ENCODE results near the gene HNRNPR. TPM values are rescaled to one million over a fixed set of nuclear protein-coding genes. Genes with fewer than 3 reads are reported as not detected.
"Not testable (repeated sequence)": the region's sequence is repeated elsewhere in the genome, so short reads cannot be mapped to it uniquely, and the experiment has no call there.

The HNRNPR gene
- total RNA-seq, 4 donors from 2014 or later: 29.7 to 230 (median 116) TPM

- intact Hi-C loops (cut with DNase I; ENCODE audit: low total_unique reads): no loop called here
- no peaks in the 10 kb centered on the region for H3K9me3 ChIP-seq
- no peaks in the 10 kb centered on the region for H3K4me1 ChIP-seq
- DNase-seq: peak in 1 of 2 donors; percentile 20
- H3K27ac ChIP-seq: no peak overlapping the region
- no peaks in the 10 kb centered on the region for H3K27me3 ChIP-seq
- H3K4me3 ChIP-seq: no peak overlapping the region
- no peaks in the 10 kb centered on the region for H3K36me3 ChIP-seq
- TF ChIP-seq CTCF (IDR thresholded peaks at IDR 0.05) (no peak), POLR2A (IDR thresholded peaks at IDR 0.05) (no peak)
Measured at GRCh38 chr1:23273450-23274133, 70.5 kb downstream of the HNRNPR start.

GRCh38 chr1:23263380-23263887 is 80.7 kb downstream of the HNRNPR start:
- Histone ChIP-seq H3K27me3 (no peaks in the 10 kb centered on the region), H3K4me1 (no peaks in the 10 kb centered on the region), H3K4me3 (no peak overlapping the region), H3K9me3 (no peaks in the 10 kb centered on the region), H3K27ac (no peak overlapping the region), H3K36me3 (no peaks in the 10 kb centered on the region)
- intact Hi-C loops (cut with DNase I; ENCODE audit: low total_unique reads): no loop called here
- DNase-seq: no peak
- TF ChIP-seq CTCF (IDR thresholded peaks at IDR 0.05) (no peak), POLR2A (IDR thresholded peaks at IDR 0.05) (no peak)

GRCh38 chr1:23258082-23258481 is 86.0 kb downstream of the HNRNPR start:
- H3K27me3 ChIP-seq; H3K27ac ChIP-seq; intact Hi-C loops (cut with DNase I; ENCODE audit: low total_unique reads); H3K4me3 ChIP-seq; H3K9me3 ChIP-seq; H3K4me1 ChIP-seq; DNase-seq; H3K36me3 ChIP-seq: not testable (repeated sequence)

GRCh38 chr1:23257371-23257770 is 86.7 kb downstream of the HNRNPR start:
- H3K27me3 ChIP-seq; H3K9me3 ChIP-seq; intact Hi-C loops (cut with DNase I; ENCODE audit: low total_unique reads); H3K36me3 ChIP-seq; H3K27ac ChIP-seq; H3K4me1 ChIP-seq; DNase-seq; H3K4me3 ChIP-seq: not testable (repeated sequence)

Other genes starting within 250 kb of the HNRNPR start
- 10 to 100 TPM in 3 of 4 donors, 1 to 10 TPM in 1; 9.1 to 41.4 (median 27.3) TPM for gene LUZP1, start 175.4 kb downstream of the HNRNPR start, total RNA-seq
- gene HTR1D, start 126.8 kb downstream of the HNRNPR start, total RNA-seq: not detected
- gene ZNF436, start 25.6 kb upstream of the HNRNPR start, total RNA-seq: 10 to 100 TPM; 12.1 to 88.8 (median 21.6) TPM
- 10 to 100 TPM; 20.6 to 70.9 (median 27.8) TPM for gene TCEA3, start 80.5 kb upstream of the HNRNPR start, total RNA-seq
- 10 to 100 TPM; 48.4 to 87.7 (median 68.2) TPM for gene ASAP3, start 139.9 kb upstream of the HNRNPR start, total RNA-seq
- gene E2F2, start 186.9 kb upstream of the HNRNPR start, total RNA-seq: 1 to 10 TPM in 1 of 4 donors, under 1 TPM in 1, not detected in 2; 0.12 to 4.4 TPM
- gene ID3, start 215.2 kb upstream of the HNRNPR start, total RNA-seq: 100 to 1,000 TPM in 3 of 4 donors, 10 to 100 TPM in 1; 38.4 to 652 (median 260) TPM

Data from uterus (tissue), 4 donors.